Loucy (cell line): ENCODE measurements around the gene C13orf46.

Experiments used
- H2AFZ ChIP-seq: fragments of 200-600 bp; sonication (generic); 2 replicates; pipeline ENCODE4 v1.6.0; 2016; ENCODE audit warnings: antibody characterized with exemption, mild to moderate bottlenecking, low read length, moderate library complexity
- H3F3A ChIP-seq: fragments of 200-600 bp; 2 replicates; pipeline ENCODE4 v1.6.0; 2016; ENCODE audit warnings: antibody characterized with exemption, low read depth, mild to moderate bottlenecking
- H3K27me3 ChIP-seq: fragments of 200-600 bp; sonication (generic); 2 replicates; pipeline ENCODE4 v1.6.1; 2014; ENCODE audit warnings: low read length, mild to moderate bottlenecking; ENCODE audit not compliant: insufficient read depth, poor library complexity, severe bottlenecking
- H3K36me3 ChIP-seq: fragments of 200-600 bp; sonication (generic); 2 replicates; pipeline ENCODE4 v1.6.1; 2016; ENCODE audit warnings: low read length; ENCODE audit not compliant: insufficient read depth
- H3K4me1 ChIP-seq: fragments of 200-600 bp; sonication (generic); 2 replicates; pipeline ENCODE4 v1.5.1; 2014; ENCODE audit warnings: low read length, mild to moderate bottlenecking; ENCODE audit not compliant: insufficient read depth, poor library complexity, severe bottlenecking
- H3K4me2 ChIP-seq: fragments of 200-600 bp; sonication (generic); 2 replicates; pipeline ENCODE4 v1.6.0; 2014; ENCODE audit warnings: antibody characterized with exemption, low read length, low read depth, mild to moderate bottlenecking; ENCODE audit not compliant: poor library complexity, severe bottlenecking
- H3K4me3 ChIP-seq: fragments of 200-600 bp; sonication (generic); 2 replicates; pipeline ENCODE4 v1.5.1; 2014; ENCODE audit warnings: low read length, mild to moderate bottlenecking, mixed read lengths; ENCODE audit not compliant: poor library complexity, severe bottlenecking
- H3K79me2 ChIP-seq: fragments of 200-600 bp; sonication (generic); 2 replicates; pipeline ENCODE4 v1.6.1; 2014; ENCODE audit warnings: low read length; ENCODE audit not compliant: insufficient read depth
- H3K9ac ChIP-seq: fragments of 200-600 bp; sonication (generic); 2 replicates; pipeline ENCODE4 v1.6.0; 2014; ENCODE audit warnings: mild to moderate bottlenecking, low read depth, low read length, moderate library complexity; ENCODE audit not compliant: poor library complexity, severe bottlenecking
- H3K9me2 ChIP-seq: fragments of 200-600 bp; sonication (generic); replicated peaks from 2 replicates; pipeline ENCODE4 v1.6.1; 2016; ENCODE audit warnings: low read depth, low read length, mixed read lengths
- H3K9me3 ChIP-seq: fragments of 200-600 bp; sonication (generic); 2 replicates; pipeline ENCODE4 v1.6.1; 2014; ENCODE audit warnings: mild to moderate bottlenecking, antibody characterized with exemption, low read length, low read depth; ENCODE audit not compliant: insufficient read depth
- H4K20me1 ChIP-seq: fragments of 200-600 bp; sonication (generic); 2 replicates; pipeline ENCODE4 v1.6.0; 2014; ENCODE audit warnings: antibody characterized with exemption, low read length, mild to moderate bottlenecking; ENCODE audit not compliant: insufficient read depth, poor library complexity, severe bottlenecking
- CTCF ChIP-seq: fragments of 200-600 bp; sonication (generic); conservative IDR thresholded peaks from 2 replicates; pipeline ENCODE4 v1.5.1; 2014; ENCODE audit warnings: mild to moderate bottlenecking, antibody characterized with exemption, low read length
- EZH2phosphoT487 ChIP-seq: fragments of 200-600 bp; IDR thresholded peaks from 2 replicates; pipeline ENCODE4 v1.6.1; 2018; ENCODE audit warnings: antibody characterized with exemption, mild to moderate bottlenecking, moderate library complexity, borderline replicate concordance

The C13orf46 gene

DNA sequence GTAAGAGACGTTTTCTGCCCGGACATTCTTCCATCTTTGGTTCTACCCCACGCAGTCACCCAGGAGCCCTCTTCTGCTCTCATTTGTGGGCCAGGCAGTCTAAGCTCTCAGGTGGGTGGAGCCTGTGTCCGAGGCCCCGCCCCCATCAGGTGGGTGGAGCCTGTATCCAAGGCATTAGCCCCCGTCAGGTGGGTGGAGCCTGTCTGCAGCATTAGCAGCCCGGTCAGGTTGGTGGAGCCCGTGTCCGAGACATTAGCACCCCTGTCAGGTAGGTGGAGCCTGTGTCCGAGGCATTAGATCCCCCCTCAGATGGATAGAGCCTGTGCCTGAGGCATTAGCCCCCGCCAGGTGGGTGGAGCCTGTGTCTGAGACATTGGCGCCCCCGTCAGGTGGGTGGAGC, 45.5 kb upstream of the C13orf46 start:
- Histone ChIP-seq H2AFZ (no peak overlapping the region), H3K4me1 (no peaks in the 10 kb centered on the region), H3K9me3 (no peaks in the 10 kb centered on the region), H3K9ac (no peak overlapping the region), H3K27me3 (no peaks in the 10 kb centered on the region), H3K4me2 (no peak overlapping the region), H3K36me3 (peaks cover 76% of the 10 kb centered on the region; the same call in 1 of the 2 replicates), H3K4me3 (no peak overlapping the region), H3K9me2 (no peaks in the 10 kb centered on the region), H3F3A (no peaks in the 10 kb centered on the region), H4K20me1 (no peaks in the 10 kb centered on the region), H3K79me2 (no peaks in the 10 kb centered on the region)
- TF ChIP-seq EZH2phosphoT487 (no peak), CTCF (no peak)

DNA sequence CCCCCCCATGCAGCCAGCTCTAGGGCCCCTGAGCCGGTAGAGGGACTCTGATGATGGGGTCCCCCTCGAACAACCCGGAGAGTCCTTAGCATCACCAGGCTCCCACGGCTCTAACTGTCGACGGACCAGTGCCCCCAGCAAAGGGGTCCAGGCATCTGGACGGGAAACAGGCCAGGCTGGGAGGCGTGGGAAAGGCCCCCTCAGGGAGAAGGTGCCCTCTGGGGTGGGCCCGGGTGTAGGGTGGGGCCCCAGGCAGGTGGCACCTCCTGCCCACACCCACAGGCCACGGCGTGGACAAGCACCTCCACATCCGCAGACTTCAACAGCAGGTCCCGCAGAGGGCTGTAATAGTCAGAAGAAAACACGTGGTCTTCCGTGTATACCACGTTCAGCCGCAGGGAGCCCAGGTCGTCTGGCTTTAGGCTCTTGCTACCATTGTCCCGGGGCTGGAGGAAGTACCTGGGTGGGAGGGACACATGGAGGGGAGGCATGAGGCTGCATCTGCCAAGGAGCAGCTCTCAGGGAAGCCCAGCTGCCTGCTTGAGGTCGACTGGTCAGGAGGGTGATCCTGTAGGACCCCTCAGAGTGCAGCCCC, 44.7 kb upstream of the C13orf46 start:
- Histone ChIP-seq H3K27me3 (no peaks in the 10 kb centered on the region), H3F3A (no peaks in the 10 kb centered on the region), H3K9me2 (no peaks in the 10 kb centered on the region), H3K9ac (no peak overlapping the region), H3K79me2 (no peaks in the 10 kb centered on the region), H3K4me2 (no peak overlapping the region), H2AFZ (no peak overlapping the region), H3K4me1 (no peaks in the 10 kb centered on the region), H3K4me3 (no peak overlapping the region), H3K36me3 (peaks cover 68% of the 10 kb centered on the region; the same call in 1 of the 2 replicates), H3K9me3 (no peaks in the 10 kb centered on the region), H4K20me1 (no peaks in the 10 kb centered on the region)
- no peak for TF ChIP-seq EZH2phosphoT487
- no peak for TF ChIP-seq CTCF

DNA sequence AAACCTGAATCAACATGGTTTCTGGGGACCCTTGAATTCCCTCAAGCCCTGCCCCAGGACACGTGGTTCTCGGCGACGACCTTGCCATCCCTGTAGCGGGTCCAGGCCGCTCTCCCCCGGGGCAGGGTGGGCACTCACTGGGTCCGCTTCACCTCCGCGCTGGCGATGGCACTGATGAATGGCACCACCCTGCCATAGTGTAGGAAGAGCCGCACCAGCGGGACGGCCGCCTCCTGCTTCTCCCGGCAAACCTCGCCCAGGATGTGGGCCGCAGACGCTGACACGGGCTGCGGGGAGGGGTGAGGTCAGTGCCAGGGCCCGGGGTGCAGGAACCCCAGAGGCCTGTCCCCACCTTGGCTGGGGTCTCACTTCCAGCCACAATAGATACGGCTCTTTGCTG, 44.1 kb upstream of the C13orf46 start:
- Histone ChIP-seq H4K20me1 (no peaks in the 10 kb centered on the region), H3K4me3 (no peak overlapping the region), H3K9ac (no peak overlapping the region), H3K36me3 (peaks cover 62% of the 10 kb centered on the region; the same call in 1 of the 2 replicates), H3K4me2 (no peak overlapping the region), H3K9me3 (no peaks in the 10 kb centered on the region), H3K79me2 (no peaks in the 10 kb centered on the region), H3K27me3 (no peaks in the 10 kb centered on the region), H3F3A (no peaks in the 10 kb centered on the region), H2AFZ (no peak overlapping the region), H3K9me2 (no peaks in the 10 kb centered on the region), H3K4me1 (no peaks in the 10 kb centered on the region)
- no peak for TF ChIP-seq CTCF
- TF ChIP-seq EZH2phosphoT487 = no peak
